K562 (cell line): ENCODE results near the gene PACRG. TPM values are rescaled to one million over a fixed set of nuclear protein-coding genes. Genes with fewer than 3 reads are reported as not detected.
A peak's percentile ranks its signal among the peaks of the same experiment; 100 is the strongest.

ENCODE experiments used
- ATAC-seq: fragments of 200-7000 bp; cut with Tn5 transposase; 3 replicates; pipeline ENCODE4 v1.9.1; 2020; ENCODE audit warnings: moderate library complexity
- BruUV-seq: library from RNA; stranded (reverse); fragments of 400-500 nt; replicated peaks from 2 replicates; lab custom pipeline; 2021; lab: Mats Ljungman, UMichigan
- CTCF ChIA-PET: fragments of 300-600 bp; formaldehyde crosslinking; extraction: SDS; loops from one replicate; lab custom pipeline; 2021; ENCODE audit warnings: low intra/inter-chr PET ratio; lab: Yijun Ruan, JAX
- POLR2A ChIA-PET: fragments of 300-600, 350-650 bp; sonication (Branson Sonifier 250); formaldehyde crosslinking; extraction: SDS; loops from one replicate; lab custom pipeline; 2021; ENCODE audit warnings: antibody characterized with exemption, inconsistent platforms; lab: Yijun Ruan, JAX
- DNase-seq, 4 experiments: peaks; one replicate each; pipeline versions ENCODE4 v3.0.0 to v3.0.0-alpha.2; 2011 to 2018; ENCODE audit warnings: low spot score in 3 of 4, mixed read lengths in 3 of 4; ENCODE audit errors: extremely low read depth in 1 of 4
- FAIRE-seq: peaks from 2 replicates; lab custom pipeline; 2011; peaks lifted over from hg19 to GRCh38; lab: Jason Lieb, UNC
- H2AFZ ChIP-seq: 2 replicates; pipeline ENCODE4 v1.6.0; 2011; ENCODE audit warnings: low read depth, low read length, control low read depth, inconsistent platforms
- H3K27ac ChIP-seq: fragments of 200-600 bp; 3 replicates; pipeline ENCODE4 v1.8.0; 2011; ENCODE audit warnings: low read depth, mild to moderate bottlenecking, control low read depth, inconsistent platforms, low read length, moderate library complexity, mixed read lengths; ENCODE audit errors: extremely low read depth
- H3K27me3 ChIP-seq, 2 experiments: fragments of 300-600 bp in 1 of 2; 2 replicates in 1 of 2; 3 replicates in 1 of 2; pipeline versions ENCODE4 v1.6.0 to v1.8.0; 2011; ENCODE audit warnings: inconsistent platforms in 2 of 2, low read length in 2 of 2, mild to moderate bottlenecking in 1 of 2, mixed read lengths in 1 of 2, moderate library complexity in 1 of 2; ENCODE audit not compliant: control insufficient read depth in 2 of 2, insufficient read depth in 2 of 2
- H3K36me3 ChIP-seq: fragments of 300-600 bp; 3 replicates; pipeline ENCODE4 v1.8.0; 2011; ENCODE audit warnings: mild to moderate bottlenecking, low read length, inconsistent platforms; ENCODE audit not compliant: control insufficient read depth, insufficient read depth
- H3K4me1 ChIP-seq, 2 experiments: fragments of 200-600 bp in 1 of 2; replicated peaks in 1 of 2; 2 replicates in 1 of 2; 3 replicates in 1 of 2; pipeline versions ENCODE4 v1.5.1 to v1.8.0; 2011; ENCODE audit warnings: inconsistent platforms in 2 of 2, low read length in 2 of 2, mild to moderate bottlenecking in 1 of 2, mixed read lengths in 1 of 2, moderate library complexity in 1 of 2; ENCODE audit not compliant: control insufficient read depth in 2 of 2, insufficient read depth in 2 of 2
- H3K4me2 ChIP-seq: 2 replicates; pipeline ENCODE4 v1.6.1; 2011; ENCODE audit warnings: low read length, control low read depth, inconsistent platforms, mixed read lengths; ENCODE audit not compliant: insufficient read depth
- H3K4me3 ChIP-seq: fragments of 200-600 bp; sonication (generic), shearing (Covaris generic); 2 replicates; pipeline ENCODE4 v1.5.1; 2016; ENCODE audit warnings: control low read depth, inconsistent platforms
- H3K79me2 ChIP-seq: fragments of 200-600 bp; 3 replicates; pipeline ENCODE4 v1.8.0; 2011; ENCODE audit warnings: low read length, inconsistent platforms; ENCODE audit not compliant: control insufficient read depth, insufficient read depth
- H3K9ac ChIP-seq, 2 experiments: 2 replicates each; pipeline versions ENCODE4 v1.6.0 to v1.6.1; 2011; ENCODE audit warnings: low read depth in 2 of 2, low read length in 2 of 2, control low read depth in 1 of 2, inconsistent platforms in 1 of 2, mild to moderate bottlenecking in 1 of 2, mixed read lengths in 1 of 2; ENCODE audit not compliant: insufficient read depth in 1 of 2
- H3K9me1 ChIP-seq: one replicate; pipeline ENCODE4 v1.6.0; 2011; ENCODE audit warnings: inconsistent platforms, mild to moderate bottlenecking, low read length, moderate library complexity; ENCODE audit not compliant: control insufficient read depth, insufficient read depth
- H3K9me3 ChIP-seq: replicated peaks from 2 replicates; pipeline ENCODE4 v1.5.1; 2011; ENCODE audit warnings: low read depth, low read length, inconsistent platforms; ENCODE audit not compliant: control insufficient read depth, insufficient read depth
- H4K20me1 ChIP-seq: replicated peaks from 2 replicates; pipeline ENCODE4 v1.6.1; 2011; ENCODE audit warnings: low read length, inconsistent platforms, mixed read lengths; ENCODE audit not compliant: control insufficient read depth, insufficient read depth
- CEBPG ChIP-seq, 3 experiments: fragments of 200-800 bp in 1 of 3; sonication (Bioruptor generic) in 1 of 3; sonication (generic) in 1 of 3; formaldehyde crosslinking in 1 of 3; IDR thresholded peaks in 2 of 3; conservative IDR thresholded peaks in 1 of 3; 2 replicates each; pipeline versions ENCODE4 v1.6.1 to v1.8.0; 2016 to 2022; ENCODE audit warnings: missing compliant biosample characterization in 2 of 3, missing genetic modification characterization in 2 of 3, mild to moderate bottlenecking in 1 of 3, missing genetic modification reagents in 1 of 3
- CREBBP ChIP-seq: IDR thresholded peaks from one replicate; pipeline ENCODE4 v1.6.1; 2012; ENCODE audit warnings: low read depth, mild to moderate bottlenecking, control low read depth, inconsistent platforms, low read length
- NFE2L1 ChIP-seq: fragments of 450-650 bp; IDR thresholded peaks from 2 replicates; pipeline ENCODE4 v1.6.1; 2016; ENCODE audit warnings: missing genetic modification characterization, low read depth, mild to moderate bottlenecking, missing compliant biosample characterization, moderate library complexity, borderline replicate concordance
- POLR2H ChIP-seq: IDR thresholded peaks from 2 replicates; pipeline ENCODE4 v1.6.1; 2016; ENCODE audit warnings: missing genetic modification characterization, low read depth, mild to moderate bottlenecking, control low read depth, missing compliant biosample characterization, moderate library complexity
- RFX7 ChIP-seq: fragments of 250-450 bp; sonication (Bioruptor Pico); IDR thresholded peaks from 2 replicates; pipeline ENCODE4 v1.5.1; 2021; ENCODE audit warnings: mild to moderate bottlenecking
- SRSF1 ChIP-seq: fragments of 200-400 bp; formaldehyde crosslinking; IDR thresholded peaks from 2 replicates; pipeline ENCODE4 v1.6.1; 2017; ENCODE audit warnings: mild to moderate bottlenecking, low read depth, low read length, moderate library complexity
- ZNF174 ChIP-seq: fragments of 250-450 bp; sonication (Bioruptor Pico); IDR thresholded peaks from 2 replicates; pipeline ENCODE4 v1.4.0; 2020; ENCODE audit warnings: mild to moderate bottlenecking
- WGBS: fragments of 100-300 bp; shearing (Covaris generic); methylation state at CpG from one replicate; pipeline ENCODE4 v1.1.6; 2016; ENCODE audit warnings: low coverage, mixed read lengths; ENCODE audit not compliant: insufficient coverage; ENCODE audit errors: missing lambda C conversion rate; 5-methylcytosine and 5-hydroxymethylcytosine counted together
- in situ Hi-C: fragments of 300-500 bp; cut with MboI; formaldehyde crosslinking; loops from 4 replicates; pipeline ENCODE4 v1.15.0; 2018; ENCODE audit warnings: inconsistent platforms, mixed read lengths
- intact Hi-C: fragments of 100-400 bp; cut with micrococcal nuclease; formaldehyde crosslinking; loops from 2 replicates; pipeline ENCODE4 v1.14.2; 2022
- polyA plus RNA-seq, 8 experiments: library from polyadenylated mRNA; depleted of rRNA in 4 of 8; stranded (reverse) in 5 of 8; unstranded in 3 of 8; fragments of >200 nt; fragmentation: Nextera tagmentation in 2 of 8; fragmentation: Illumina TruSeq in 1 of 8; extraction: Ambion mirVana in 2 of 8; extraction: Trizol in 1 of 8; gene quantifications; 2 replicates each; pipeline versions ENCODE4 v1.2.1 to v1.2.3, GENCODE V29; 2011 to 2014; ENCODE audit warnings: inconsistent platforms in 1 of 8, missing spikeins in 1 of 8
- total RNA-seq, 7 experiments: library from RNA; depleted of rRNA in 6 of 7; stranded (reverse); fragments of >200 nt in 6 of 7; fragmentation: Illumina TruSeq in 2 of 7; extraction: Trizol in 2 of 7; gene quantifications; 2 replicates each; pipeline versions ENCODE4 v1.2.1 to v1.2.3, GENCODE V29; 2011 to 2021; ENCODE audit warnings: low replicate concordance in 1 of 7
- TF ChIP-seq, protein P1 (sequence below): sonication (generic); formaldehyde crosslinking; IDR thresholded peaks from 2 replicates; pipeline ENCODE4 v1.8.0; 2022; ENCODE audit warnings: mild to moderate bottlenecking, low read depth, missing genetic modification reagents
- TF ChIP-seq, protein P2 (sequence below): IDR thresholded peaks from 2 replicates; pipeline ENCODE4 v1.6.1; 2011; ENCODE audit not compliant: insufficient read length; ENCODE audit errors: extremely low read depth
- TF ChIP-seq, protein P3 (sequence below), 2 experiments: fragments of 450-650 bp in 1 of 2; sonication (generic) in 1 of 2; formaldehyde crosslinking in 1 of 2; IDR thresholded peaks in 1 of 2; conservative IDR thresholded peaks in 1 of 2; 2 replicates each; pipeline versions ENCODE4 v1.6.1 to v1.8.1; 2016 to 2023; ENCODE audit warnings: mild to moderate bottlenecking in 2 of 2, moderate library complexity in 2 of 2, inconsistent platforms in 1 of 2, missing genetic modification reagents in 1 of 2

PACRG gene
- total and polyA plus RNA-seq, 9 of the 15 experiments (the other 6 are each of a cell fraction or from before 2014, with no cell fraction given), result 0.04 TPM; not detected in 8

DNA sequence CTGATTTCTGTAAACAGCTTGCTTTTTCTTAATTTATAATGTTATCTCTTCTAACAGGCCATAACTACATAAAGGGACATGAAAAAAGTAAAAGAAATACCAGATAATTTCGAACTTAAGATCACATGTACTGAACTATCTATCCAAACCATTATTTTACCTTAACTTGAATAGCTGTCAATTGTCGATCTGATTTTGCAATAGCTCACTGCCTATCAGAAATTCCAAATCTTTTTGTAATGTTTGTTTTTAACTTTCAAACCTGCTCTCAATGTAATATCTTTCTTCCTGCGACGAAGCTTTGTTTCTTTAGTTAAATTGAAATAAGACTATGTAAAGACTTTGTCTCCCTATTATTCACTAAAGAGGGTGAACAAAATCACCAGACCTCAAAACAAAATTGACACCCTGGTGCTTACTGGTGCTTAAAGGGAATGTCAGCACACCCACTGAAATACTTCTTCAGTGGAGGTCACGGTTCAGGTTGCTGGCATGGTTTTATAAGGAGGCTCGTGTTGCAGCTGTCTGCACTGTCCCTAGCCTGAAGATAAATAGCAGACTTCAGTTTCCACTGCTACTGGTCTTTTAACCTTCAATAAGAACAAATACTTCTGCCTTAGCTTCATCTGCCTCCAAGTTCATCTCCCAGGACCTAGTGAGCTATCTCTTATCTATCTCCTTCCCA, 569.2 kb downstream of the PACRG start:
- 2% methylated on average over 6 of the region's 6 CpGs for WGBS
- POLR2A ChIA-PET, result interaction anchor here (0.6 to 1.1 kb wide), 3 partner anchors 11 to 76 kb away, joined by 3 read pairs; no protein-coding TSS in a partner anchor

DNA sequence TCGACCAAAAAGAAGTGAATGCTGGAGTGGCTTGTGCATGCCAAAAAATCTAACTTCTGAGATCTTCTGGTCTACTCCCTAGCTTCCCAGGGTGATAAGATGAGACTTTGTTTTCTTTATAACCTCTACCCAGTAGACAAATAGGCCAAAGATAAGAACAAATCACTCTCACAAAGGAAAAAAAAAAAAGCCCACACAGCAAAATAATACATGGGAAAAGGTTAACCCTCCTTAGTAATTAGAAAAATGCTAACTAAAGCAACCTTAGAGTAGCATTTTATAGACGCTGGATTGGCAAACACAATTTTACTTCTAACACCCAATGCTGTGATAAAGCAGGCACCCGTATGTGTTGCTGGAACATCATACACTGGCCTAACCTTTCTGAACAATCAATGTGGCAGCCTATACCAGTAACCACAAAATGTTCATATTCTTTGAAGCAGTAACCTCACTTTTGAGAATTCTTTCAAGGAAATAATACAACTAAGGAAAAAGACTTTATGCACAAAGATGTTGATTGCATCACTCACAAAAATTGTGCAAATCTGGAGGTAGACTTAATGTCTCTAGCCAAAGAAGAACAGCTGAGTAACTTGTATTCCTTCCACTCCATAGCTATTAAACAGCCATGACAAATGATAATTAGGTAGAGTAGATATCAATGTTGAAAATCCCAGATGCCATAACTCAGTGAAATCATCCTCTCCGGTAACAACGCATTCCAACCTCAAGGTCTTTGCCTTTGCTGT, 570.5 kb downstream of the PACRG start:
- no TSS peak for BruUV-seq
- in situ Hi-C loops, result no loop called here
- Histone ChIP-seq H2AFZ (no peak overlapping the region), H3K4me3 (no peak overlapping the region), H3K27ac (no peak overlapping the region), H3K9me1 (no peaks in the 10 kb centered on the region), H3K4me1 (no peaks in the 10 kb centered on the region), H3K9ac (no peak overlapping the region), H4K20me1 (no peaks in the 10 kb centered on the region), H3K79me2 (no peaks in the 10 kb centered on the region), H3K9me3 (no peaks in the 10 kb centered on the region), H3K36me3 (no peaks in the 10 kb centered on the region), H3K27me3 (peaks cover 11 to 38% of the 10 kb centered on the region in 2 experiments), H3K4me2 (no peak overlapping the region)
- ChIA-PET CTCF (no interaction called here), POLR2A (no interaction called here)
- WGBS, result 0% methylated on average over 5 of the region's 5 CpGs
- intact Hi-C loops, result no loop called here
- DNase-seq (no peak), FAIRE-seq (no peak), ATAC-seq (no peak)
- TF ChIP-seq RFX7 (CRISPR knock-in tag) (no peak), NFE2L1 (no peak), CEBPG (CRISPR knock-in tag; IDR thresholded peaks at IDR 0.05) (no peak), CEBPG (tag; conservative IDR thresholded peaks at IDR 0.05 in 1 of 2, IDR thresholded peaks at IDR 0.05 in 1 of 2) (peak; percentile 22 to 70; a peak in 2 of 4 replicates), SRSF1 (no peak), POLR2H (no peak)
- TF ChIP-seq, protein P1, sequence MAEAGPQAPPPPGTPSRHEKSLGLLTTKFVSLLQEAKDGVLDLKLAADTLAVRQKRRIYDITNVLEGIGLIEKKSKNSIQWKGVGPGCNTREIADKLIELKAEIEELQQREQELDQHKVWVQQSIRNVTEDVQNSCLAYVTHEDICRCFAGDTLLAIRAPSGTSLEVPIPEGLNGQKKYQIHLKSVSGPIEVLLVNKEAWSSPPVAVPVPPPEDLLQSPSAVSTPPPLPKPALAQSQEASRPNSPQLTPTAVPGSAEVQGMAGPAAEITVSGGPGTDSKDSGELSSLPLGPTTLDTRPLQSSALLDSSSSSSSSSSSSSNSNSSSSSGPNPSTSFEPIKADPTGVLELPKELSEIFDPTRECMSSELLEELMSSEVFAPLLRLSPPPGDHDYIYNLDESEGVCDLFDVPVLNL, result no peak
- TF ChIP-seq, protein P2, sequence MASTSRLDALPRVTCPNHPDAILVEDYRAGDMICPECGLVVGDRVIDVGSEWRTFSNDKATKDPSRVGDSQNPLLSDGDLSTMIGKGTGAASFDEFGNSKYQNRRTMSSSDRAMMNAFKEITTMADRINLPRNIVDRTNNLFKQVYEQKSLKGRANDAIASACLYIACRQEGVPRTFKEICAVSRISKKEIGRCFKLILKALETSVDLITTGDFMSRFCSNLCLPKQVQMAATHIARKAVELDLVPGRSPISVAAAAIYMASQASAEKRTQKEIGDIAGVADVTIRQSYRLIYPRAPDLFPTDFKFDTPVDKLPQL, result no peak
- TF ChIP-seq, protein P3, sequence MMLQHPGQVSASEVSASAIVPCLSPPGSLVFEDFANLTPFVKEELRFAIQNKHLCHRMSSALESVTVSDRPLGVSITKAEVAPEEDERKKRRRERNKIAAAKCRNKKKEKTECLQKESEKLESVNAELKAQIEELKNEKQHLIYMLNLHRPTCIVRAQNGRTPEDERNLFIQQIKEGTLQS (IDR thresholded peaks at IDR 0.05), result peak; percentile 28
- TF ChIP-seq, protein P3 (CRISPR knock-in tag; conservative IDR thresholded peaks at IDR 0.05), result no peak

More for the DNA sequence above, 569.2 kb downstream of the PACRG start:
- BruUV-seq, result no TSS peak
- in situ Hi-C loops, result no loop called here
- FAIRE-seq (no peak), ATAC-seq (no peak), DNase-seq (no peak)
- no peak for TF ChIP-seq CREBBP
- no peak for TF ChIP-seq ZNF174 (CRISPR knock-in tag)
- H3K4me2 ChIP-seq, result no peak overlapping the region
- peaks cover 16 to 38% of the 10 kb centered on the region in 2 experiments for H3K27me3 ChIP-seq
- H3K79me2 ChIP-seq, result no peaks in the 10 kb centered on the region
- no peaks in the 10 kb centered on the region for H4K20me1 ChIP-seq
- CTCF ChIA-PET, result no interaction called here
- no peak overlapping the region for H3K27ac ChIP-seq
- no peak overlapping the region for H2AFZ ChIP-seq
- no peaks in the 10 kb centered on the region for H3K9me3 ChIP-seq
- intact Hi-C loops, result no loop called here
- H3K4me3 ChIP-seq, result no peak overlapping the region
- H3K9me1 ChIP-seq, result no peaks in the 10 kb centered on the region
- no peak overlapping the region for H3K9ac ChIP-seq
- H3K36me3 ChIP-seq, result no peaks in the 10 kb centered on the region
- H3K4me1 ChIP-seq, result no peaks in the 10 kb centered on the region
